ENCODE data around the gene ZMYND8. TPM values are rescaled to one million over a fixed set of nuclear protein-coding genes. Genes with fewer than 3 reads are reported as not detected.

Gene ZMYND8
- total and polyA plus RNA-seq, 2 donors (not counting 3 experiments of a cell fraction or from before 2014, with no cell fraction given) = 30.6 to 75.2 TPM

DNA sequence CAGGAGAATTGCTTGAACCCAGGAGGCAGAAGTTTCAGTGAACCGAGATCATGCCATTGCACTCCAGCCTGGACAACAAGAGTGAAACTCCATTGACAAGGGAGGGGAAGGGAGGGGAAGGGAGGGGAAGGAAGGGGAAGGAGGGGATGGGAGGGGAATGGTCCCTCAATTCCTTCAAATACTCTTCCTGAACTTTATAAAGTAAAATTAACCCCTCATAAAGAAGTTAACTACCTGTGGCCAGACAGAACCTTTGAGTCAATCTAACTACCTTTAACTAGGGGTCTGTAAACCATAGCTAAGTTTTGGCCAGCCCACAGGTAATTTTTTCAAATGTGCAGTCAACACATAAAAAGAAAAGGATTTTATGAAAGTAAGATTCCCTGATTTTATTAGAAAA lies 131.0 kb downstream of the ZMYND8 start:
- peaks cover 33 to 47% of the 10 kb centered on the region in 2 experiments for H3K36me3 ChIP-seq (ENCODE audit: control insufficient read depth in 2 of 2, extremely low read depth in 1 of 2, insufficient read depth in 2 of 2, low read length in 2 of 2)
- TF ChIP-seq, protein P1, sequence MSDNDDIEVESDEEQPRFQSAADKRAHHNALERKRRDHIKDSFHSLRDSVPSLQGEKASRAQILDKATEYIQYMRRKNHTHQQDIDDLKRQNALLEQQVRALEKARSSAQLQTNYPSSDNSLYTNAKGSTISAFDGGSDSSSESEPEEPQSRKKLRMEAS (IDR thresholded peaks at IDR 0.05; ENCODE audit: insufficient read depth, insufficient read length) = no peak
- TF ChIP-seq MYC (IDR thresholded peaks at IDR 0.05; ENCODE audit: low read depth, low read length) (no peak), POLR2A (IDR thresholded peaks at IDR 0.05; ENCODE audit: low read depth, low read length) (no peak), FOS (IDR thresholded peaks at IDR 0.05; ENCODE audit: borderline replicate concordance, insufficient read depth, low read length) (no peak), EZH2 (IDR thresholded peaks at IDR 0.05; ENCODE audit: borderline replicate concordance, low read depth, low read length, severe bottlenecking) (no peak), GATA2 (IDR thresholded peaks at IDR 0.05; ENCODE audit: insufficient read depth, insufficient read length, low read depth, low read length) (no peak), CTCF (IDR thresholded peaks at IDR 0.05; ENCODE audit: extremely low read depth in 1 of 2, insufficient read depth in 1 of 2, low read depth in 1 of 2, low read length in 2 of 2) (no peak), JUN (IDR thresholded peaks at IDR 0.05; ENCODE audit: borderline replicate concordance, insufficient read depth, insufficient read length, low read depth) (no peak), POLR2AphosphoS5 (IDR thresholded peaks at IDR 0.05; ENCODE audit: insufficient read depth, low read depth, low read length) (no peak)
- no peak overlapping the region for H2AFZ ChIP-seq (ENCODE audit: low read depth, low read length)
- no peaks in the 10 kb centered on the region for H3K27me3 ChIP-seq (ENCODE audit: control insufficient read depth in 2 of 2, insufficient read depth in 2 of 2, low read length in 2 of 2)
- DNase-seq (ENCODE audit: low read depth, low spot score) (no peak), FAIRE-seq (no peak)
- ChIA-PET CTCF (interaction anchor here (0.6 kb wide), 1 partner anchor 23 kb away, joined by 3 read pairs; no protein-coding TSS in a partner anchor), POLR2A (no interaction called here)
- peaks cover 4% of the 10 kb centered on the region for H3K79me2 ChIP-seq (ENCODE audit: control insufficient read depth, insufficient read depth, low read length)
- no peaks in the 10 kb centered on the region for H3K9me3 ChIP-seq (replicated peaks; ENCODE audit: control insufficient read depth, insufficient read depth, low read length)
- H3K4me3 ChIP-seq (replicated peaks in 1 of 3; ENCODE audit: insufficient read depth in 1 of 3, low read depth in 1 of 3, low read length in 3 of 3) = no peak overlapping the region
- H3K4me1 ChIP-seq (ENCODE audit: control insufficient read depth, extremely low read depth, insufficient read depth, low read length) = no peaks in the 10 kb centered on the region
- H4K20me1 ChIP-seq (replicated peaks; ENCODE audit: control insufficient read depth, extremely low read depth, insufficient read depth, low read length) = no peaks in the 10 kb centered on the region
- intact Hi-C loops (cut with micrococcal nuclease) (no loop called here), dilution Hi-C loops (cut with MboI; ENCODE audit: extremely low pct_ligation_motif_present, low sequenced_read_pairs) (no loop called here)
- no peak overlapping the region for H3K27ac ChIP-seq (ENCODE audit: insufficient read depth, low read depth, low read length)
- no peak overlapping the region for H3K9ac ChIP-seq (replicated peaks; ENCODE audit: extremely low read depth, insufficient read depth, low read length)
- no peak overlapping the region for H3K4me2 ChIP-seq (ENCODE audit: insufficient read depth, low read length)
- no TSS peak for BruUV-seq (replicated peaks)
- H3K9me1 ChIP-seq (replicated peaks; ENCODE audit: control insufficient read depth, extremely low read depth, insufficient read depth, low read length) = no peaks in the 10 kb centered on the region

Measured in endothelial cell of umbilical vein (primary cell).